GM23338 (cell line): Measurements from ENCODE around the gene ATG2B.

Experiments used
- CREB1 ChIP-seq: fragments of 250-450 bp; sonication (Bioruptor Pico); IDR thresholded peaks from 2 replicates; pipeline ENCODE4 v1.5.0; 2020; ENCODE audit warnings: low read depth, mild to moderate bottlenecking, moderate library complexity
- EZH2 ChIP-seq: fragments of 200-600 bp; sonication (generic); IDR thresholded peaks from one replicate; pipeline ENCODE4 v1.8.0; 2017; ENCODE audit warnings: antibody characterized with exemption, mild to moderate bottlenecking, low read depth; ENCODE audit not compliant: unreplicated experiment
- POLR2AphosphoS5 ChIP-seq: IDR thresholded peaks from 2 replicates; pipeline ENCODE4 v1.6.1; 2016; ENCODE audit warnings: antibody characterized with exemption, low read depth
- REST ChIP-seq: IDR thresholded peaks from one replicate; pipeline ENCODE4 v1.6.1; 2018; ENCODE audit warnings: antibody characterized with exemption; ENCODE audit not compliant: unreplicated experiment
- TF ChIP-seq, protein P1 (sequence below), 2 experiments: fragments of 200-600 bp in 1 of 2; sonication (generic) in 1 of 2; conservative IDR thresholded peaks; 2 replicates each; pipeline versions ENCODE4 v1.5.1 to v1.6.1; 2016 to 2017; ENCODE audit warnings: antibody characterized with exemption in 2 of 2, low read depth in 2 of 2, mild to moderate bottlenecking in 2 of 2, moderate library complexity in 1 of 2

GRCh38 chr14:96376093-96376492, 13.0 kb upstream of the ATG2B start:
- TF ChIP-seq, protein P1, sequence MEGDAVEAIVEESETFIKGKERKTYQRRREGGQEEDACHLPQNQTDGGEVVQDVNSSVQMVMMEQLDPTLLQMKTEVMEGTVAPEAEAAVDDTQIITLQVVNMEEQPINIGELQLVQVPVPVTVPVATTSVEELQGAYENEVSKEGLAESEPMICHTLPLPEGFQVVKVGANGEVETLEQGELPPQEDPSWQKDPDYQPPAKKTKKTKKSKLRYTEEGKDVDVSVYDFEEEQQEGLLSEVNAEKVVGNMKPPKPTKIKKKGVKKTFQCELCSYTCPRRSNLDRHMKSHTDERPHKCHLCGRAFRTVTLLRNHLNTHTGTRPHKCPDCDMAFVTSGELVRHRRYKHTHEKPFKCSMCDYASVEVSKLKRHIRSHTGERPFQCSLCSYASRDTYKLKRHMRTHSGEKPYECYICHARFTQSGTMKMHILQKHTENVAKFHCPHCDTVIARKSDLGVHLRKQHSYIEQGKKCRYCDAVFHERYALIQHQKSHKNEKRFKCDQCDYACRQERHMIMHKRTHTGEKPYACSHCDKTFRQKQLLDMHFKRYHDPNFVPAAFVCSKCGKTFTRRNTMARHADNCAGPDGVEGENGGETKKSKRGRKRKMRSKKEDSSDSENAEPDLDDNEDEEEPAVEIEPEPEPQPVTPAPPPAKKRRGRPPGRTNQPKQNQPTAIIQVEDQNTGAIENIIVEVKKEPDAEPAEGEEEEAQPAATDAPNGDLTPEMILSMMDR (conservative IDR thresholded peaks at IDR 0.05; ENCODE audit: low read depth in 2 of 2), result no peak
- no peak for TF ChIP-seq POLR2AphosphoS5
- TF ChIP-seq CREB1 (CRISPR knock-in tag), result no peak
- TF ChIP-seq REST, result no peak
- no peak for TF ChIP-seq EZH2
